ENCODE results near the gene MBP.

DNA sequence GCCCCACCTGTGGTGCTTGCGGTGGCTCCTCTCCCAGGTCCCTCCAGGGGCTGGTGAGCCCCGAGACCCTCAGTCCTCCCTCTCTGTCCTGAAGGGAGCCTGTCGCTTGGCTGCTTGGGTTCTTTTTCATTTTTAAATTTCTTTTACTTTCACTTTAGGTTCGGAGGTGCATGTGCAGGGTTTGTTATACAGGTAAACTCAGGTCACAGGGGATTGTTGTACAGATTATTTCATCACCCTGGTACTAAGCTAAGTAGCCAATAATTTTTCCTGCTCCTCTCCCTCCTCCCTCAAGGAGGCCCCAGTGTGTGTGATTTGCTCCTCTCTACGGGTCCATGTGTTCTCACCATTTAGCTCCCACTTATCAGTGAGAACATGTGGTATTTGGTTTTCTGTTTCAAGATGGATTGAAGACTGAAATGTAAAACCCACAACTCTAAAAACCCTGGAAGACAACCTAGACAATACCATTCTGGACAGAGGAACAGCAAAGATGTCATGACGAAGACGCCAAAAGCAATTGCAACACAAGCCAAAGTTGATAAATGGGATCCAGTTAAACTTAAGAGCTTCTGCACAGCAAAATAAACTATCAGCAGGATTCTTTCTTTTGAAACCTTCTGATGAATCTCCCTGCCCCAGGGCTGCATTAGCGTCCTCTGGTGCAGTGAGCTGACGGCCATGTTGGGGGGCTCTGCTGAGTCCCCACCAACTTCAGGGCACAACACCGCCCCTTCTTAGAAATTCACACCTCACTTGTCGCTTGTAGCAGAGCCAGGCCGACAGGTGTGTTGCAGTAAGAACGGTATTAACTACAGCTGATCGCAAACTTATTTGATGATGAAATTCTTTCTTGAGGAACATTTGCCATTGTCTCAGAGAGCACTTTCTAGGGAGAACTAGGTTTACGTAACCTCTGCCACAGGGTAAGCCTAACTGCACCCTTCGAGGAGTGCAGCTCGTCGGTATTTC is 174.9 kb downstream of the MBP start:
- TF ChIP-seq POLR2AphosphoS5 (IDR thresholded peaks at IDR 0.05): no peak
- TF ChIP-seq, protein P1, sequence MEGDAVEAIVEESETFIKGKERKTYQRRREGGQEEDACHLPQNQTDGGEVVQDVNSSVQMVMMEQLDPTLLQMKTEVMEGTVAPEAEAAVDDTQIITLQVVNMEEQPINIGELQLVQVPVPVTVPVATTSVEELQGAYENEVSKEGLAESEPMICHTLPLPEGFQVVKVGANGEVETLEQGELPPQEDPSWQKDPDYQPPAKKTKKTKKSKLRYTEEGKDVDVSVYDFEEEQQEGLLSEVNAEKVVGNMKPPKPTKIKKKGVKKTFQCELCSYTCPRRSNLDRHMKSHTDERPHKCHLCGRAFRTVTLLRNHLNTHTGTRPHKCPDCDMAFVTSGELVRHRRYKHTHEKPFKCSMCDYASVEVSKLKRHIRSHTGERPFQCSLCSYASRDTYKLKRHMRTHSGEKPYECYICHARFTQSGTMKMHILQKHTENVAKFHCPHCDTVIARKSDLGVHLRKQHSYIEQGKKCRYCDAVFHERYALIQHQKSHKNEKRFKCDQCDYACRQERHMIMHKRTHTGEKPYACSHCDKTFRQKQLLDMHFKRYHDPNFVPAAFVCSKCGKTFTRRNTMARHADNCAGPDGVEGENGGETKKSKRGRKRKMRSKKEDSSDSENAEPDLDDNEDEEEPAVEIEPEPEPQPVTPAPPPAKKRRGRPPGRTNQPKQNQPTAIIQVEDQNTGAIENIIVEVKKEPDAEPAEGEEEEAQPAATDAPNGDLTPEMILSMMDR (IDR thresholded peaks at IDR 0.05 in 8 of 11, conservative IDR thresholded peaks at IDR 0.05 in 3 of 11): no peak
- no peak for TF ChIP-seq POLR2A (IDR thresholded peaks at IDR 0.05)

Data from spleen (tissue), 7 donors.